ENCODE data around the gene MYCN.

Gene MYCN

GRCh38 chr2:15993666-15994065 is 53.3 kb downstream of the MYCN start:
- Histone ChIP-seq H3K4me3 (ENCODE audit: severe bottlenecking) (no peak overlapping the region), H3K27me3 (ENCODE audit: insufficient read depth, poor library complexity, severe bottlenecking) (no peaks in the 10 kb centered on the region), H3K27ac (ENCODE audit: poor library complexity, severe bottlenecking) (no peak overlapping the region), H3K9me3 (ENCODE audit: severe bottlenecking) (no peaks in the 10 kb centered on the region), H3K4me1 (ENCODE audit: insufficient read depth, poor library complexity, severe bottlenecking) (no peaks in the 10 kb centered on the region), H3K36me3 (ENCODE audit: low read depth) (no peaks in the 10 kb centered on the region)
- DNase-seq (ENCODE audit: low spot score), result no peak
- no peak for ATAC-seq (ENCODE audit: low read depth)
- no peak for TF ChIP-seq CTCF (IDR thresholded peaks at IDR 0.05; ENCODE audit: poor library complexity, severe bottlenecking)

DNA sequence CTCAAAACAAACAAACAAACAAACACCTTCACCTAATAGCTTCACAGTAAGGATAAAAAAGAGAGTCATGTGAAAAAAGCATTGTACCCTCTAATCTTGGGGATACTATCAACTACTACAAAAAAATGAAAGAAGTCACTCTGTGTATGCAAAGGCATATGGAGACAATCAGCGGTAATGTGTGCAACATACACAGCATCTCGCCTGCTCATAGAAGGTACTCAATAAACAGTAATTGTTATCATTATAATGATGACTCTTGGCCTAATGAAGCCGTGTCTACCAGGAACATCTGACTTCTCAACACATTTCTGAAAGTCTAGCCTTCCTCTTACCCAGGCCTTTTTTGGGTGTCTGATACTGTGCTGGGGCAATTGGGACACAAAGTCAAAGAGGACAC is 55.3 kb downstream of the MYCN start:
- H3K9me3 ChIP-seq (ENCODE audit: severe bottlenecking), result no peaks in the 10 kb centered on the region
- no peaks in the 10 kb centered on the region for H3K36me3 ChIP-seq (ENCODE audit: low read depth)
- DNase-seq (ENCODE audit: low spot score) (no peak), ATAC-seq (ENCODE audit: low read depth) (no peak)
- no peak overlapping the region for H3K27ac ChIP-seq (ENCODE audit: poor library complexity, severe bottlenecking)
- TF ChIP-seq CTCF (IDR thresholded peaks at IDR 0.05; ENCODE audit: poor library complexity, severe bottlenecking), result no peak
- H3K4me1 ChIP-seq (ENCODE audit: insufficient read depth, poor library complexity, severe bottlenecking), result no peaks in the 10 kb centered on the region
- H3K27me3 ChIP-seq (ENCODE audit: insufficient read depth, poor library complexity, severe bottlenecking), result no peaks in the 10 kb centered on the region
- no peak overlapping the region for H3K4me3 ChIP-seq (ENCODE audit: severe bottlenecking)
